GM19043 (cell line): Measurements from ENCODE around the gene MBLAC1.

Experiments used
- ATAC-seq: cut with Tn5 transposase; IDR thresholded peaks from one replicate; pipeline ENCODE4 v1.9.1; 2021; ENCODE audit warnings: low read depth; ENCODE audit not compliant: unreplicated experiment

MBLAC1 gene

GRCh38 chr7:100148559-100149328, 22.0 kb downstream of the MBLAC1 start, which contains the start of gene LAMTOR4:
TSS of gene LAMTOR4 (plus strand) at chr7:100148918. CDS start at chr7:100148973, 55 bp downstream.
- peak; percentile 95 for ATAC-seq

GRCh38 chr7:100152404-100152803, 25.6 kb downstream of the MBLAC1 start:
- no peak for ATAC-seq

GRCh38 chr7:100152937-100153666, 26.3 kb downstream of the MBLAC1 start:
- no peak for ATAC-seq

GRCh38 chr7:100153708-100154535, 27.2 kb downstream of the MBLAC1 start:
- ATAC-seq = no peak

GRCh38 chr7:100154651-100155491, 28.1 kb downstream of the MBLAC1 start:
- no peak for ATAC-seq

- ATAC-seq = no peak
Observed at GRCh38 chr7:100155553-100156317, 29.0 kb downstream of the MBLAC1 start.

GRCh38 chr7:100156331-100157068, 29.7 kb downstream of the MBLAC1 start:
- no peak for ATAC-seq

GRCh38 chr7:100157069-100157333, 30.2 kb downstream of the MBLAC1 start:
- no peak for ATAC-seq

GRCh38 chr7:100157334-100158228, 30.8 kb downstream of the MBLAC1 start:
- no peak for ATAC-seq

- peak; percentile 82 for ATAC-seq
Observed at GRCh38 chr7:100158229-100159098, 31.7 kb downstream of the MBLAC1 start, which contains the start of gene TRAPPC14. TSS of gene TRAPPC14 (minus strand) at chr7:100158723. CDS start at chr7:100158499, 224 bp downstream.

- ATAC-seq = no peak
Observed at GRCh38 chr7:100159099-100159623, 32.4 kb downstream of the MBLAC1 start.

- ATAC-seq = no peak
Observed at GRCh38 chr7:100160067-100160466, 33.3 kb downstream of the MBLAC1 start.

GRCh38 chr7:100163006-100163531, 36.3 kb downstream of the MBLAC1 start:
- no peak for ATAC-seq

- ATAC-seq = no peak
Observed at GRCh38 chr7:100163871-100164270, 37.1 kb downstream of the MBLAC1 start.

GRCh38 chr7:100166317-100166940, 39.7 kb downstream of the MBLAC1 start:
- ATAC-seq = no peak
